Adrenal gland (tissue), 5 donors: ENCODE measurements around the gene CYP21A2.
"Not testable (repeated sequence)": the region's sequence is repeated elsewhere in the genome, so short reads cannot be mapped to it uniquely, and the experiment has no call there.

Source experiments
- CTCF ChIP-seq, 6 experiments: fragments of 450-650 bp in 4 of 6; fragments of 200-600 bp in 2 of 6; sonication (generic) in 1 of 6; IDR thresholded peaks; 1 replicate in 5 of 6; 2 replicates in 1 of 6; pipeline versions ENCODE4 v1.5.1 to v1.8.0; 2016 to 2021; ENCODE audit warnings: antibody characterized with exemption in 6 of 6, mild to moderate bottlenecking in 2 of 6, moderate library complexity in 1 of 6
- POLR2A ChIP-seq, 2 donors: fragments of 450-650 bp; IDR thresholded peaks; one replicate each; pipeline ENCODE4 v1.6.1; 2017; ENCODE audit warnings: antibody characterized with exemption in 2 of 2, mild to moderate bottlenecking in 2 of 2, moderate library complexity in 1 of 2
- donor health status: DM: no; HTN: no; CAD: no.

GRCh38 chr6:32005991-32006529 is 32.2 kb upstream of the CYP21A2 start:
- TF ChIP-seq POLR2A, CTCF (IDR thresholded peaks at IDR 0.05): not testable (repeated sequence)
